RWPE2 (cell line): ENCODE results near the gene SLMAP.
A peak's percentile ranks its signal among the peaks of the same experiment; 100 is the strongest.

ENCODE experiments used
- ATAC-seq: fragments of 200-7000 bp; cut with Tn5 transposase; 3 replicates; pipeline ENCODE4 v1.9.1; 2021; ENCODE audit warnings: low read depth
- DNase-seq: peaks from one replicate; pipeline ENCODE4 v3.0.0-alpha.2; 2020; ENCODE audit warnings: low spot score
- H3K27ac ChIP-seq: fragments of 450-650 bp; 2 replicates; pipeline ENCODE4 v1.5.1; 2017; ENCODE audit warnings: mild to moderate bottlenecking; ENCODE audit not compliant: poor library complexity, severe bottlenecking
- H3K27me3 ChIP-seq: fragments of 250-450 bp; sonication (Bioruptor Pico); 2 replicates; pipeline ENCODE4 v1.5.1; 2021; ENCODE audit warnings: mild to moderate bottlenecking, moderate library complexity; ENCODE audit not compliant: insufficient read depth, poor library complexity, severe bottlenecking
- H3K36me3 ChIP-seq: fragments of 250-450 bp; sonication (Bioruptor Pico); 2 replicates; pipeline ENCODE4 v1.5.1; 2020; ENCODE audit warnings: low read depth, mild to moderate bottlenecking, moderate library complexity
- H3K4me1 ChIP-seq: fragments of 250-450 bp; sonication (Bioruptor Pico); 2 replicates; pipeline ENCODE4 v1.5.1; 2021; ENCODE audit warnings: mild to moderate bottlenecking, moderate library complexity; ENCODE audit not compliant: insufficient read depth, poor library complexity, severe bottlenecking
- H3K4me3 ChIP-seq: fragments of 250-450 bp; sonication (Bioruptor Pico); 2 replicates; pipeline ENCODE4 v1.5.1; 2021; ENCODE audit warnings: mild to moderate bottlenecking, moderate library complexity; ENCODE audit not compliant: severe bottlenecking
- H3K9me3 ChIP-seq: fragments of 250-450 bp; sonication (Bioruptor Pico); 2 replicates; pipeline ENCODE4 v1.5.1; 2021; ENCODE audit warnings: mild to moderate bottlenecking, moderate library complexity; ENCODE audit not compliant: severe bottlenecking
- CTCF ChIP-seq: fragments of 450-650 bp; IDR thresholded peaks from one replicate; pipeline ENCODE4 v1.5.1; 2017; ENCODE audit warnings: mild to moderate bottlenecking, moderate library complexity; ENCODE audit not compliant: poor library complexity, severe bottlenecking

Gene SLMAP

GRCh38 chr3:57848177-57848738 is 92.1 kb downstream of the SLMAP start:
- ATAC-seq (no peak), DNase-seq (no peak)
- peaks cover 47% of the 10 kb centered on the region for H3K36me3 ChIP-seq
- no peak for TF ChIP-seq CTCF
- no peak overlapping the region for H3K27ac ChIP-seq
- no peaks in the 10 kb centered on the region for H3K4me1 ChIP-seq
- H3K9me3 ChIP-seq = no peaks in the 10 kb centered on the region
- no peaks in the 10 kb centered on the region for H3K27me3 ChIP-seq
- H3K4me3 ChIP-seq = no peak overlapping the region

- no peak for ATAC-seq
- Histone ChIP-seq H3K4me3 (no peak overlapping the region), H3K36me3 (peaks cover 57% of the 10 kb centered on the region), H3K27ac (no peak overlapping the region), H3K9me3 (no peaks in the 10 kb centered on the region), H3K4me1 (no peaks in the 10 kb centered on the region), H3K27me3 (no peaks in the 10 kb centered on the region)
- no peak for DNase-seq
- TF ChIP-seq CTCF = no peak
Observed at GRCh38 chr3:57851304-57851703, 95.2 kb downstream of the SLMAP start.

- 0 out of 3 replicates have a peak, but pooled peaks have one; percentile 33 for ATAC-seq
- TF ChIP-seq CTCF = peak; percentile 63
- Histone ChIP-seq H3K36me3 (peaks cover 62% of the 10 kb centered on the region), H3K4me1 (no peaks in the 10 kb centered on the region), H3K9me3 (no peaks in the 10 kb centered on the region), H3K4me3 (no peak overlapping the region), H3K27ac (no peak overlapping the region), H3K27me3 (no peaks in the 10 kb centered on the region)
- DNase-seq = no peak
Observed at GRCh38 chr3:57852896-57853295, 96.8 kb downstream of the SLMAP start.

GRCh38 chr3:57855281-57855680 is 99.2 kb downstream of the SLMAP start:
- DNase-seq = no peak

More at GRCh38 chr3:57855281-57855680, 99.2 kb downstream of the SLMAP start:
- Histone ChIP-seq H3K4me1 (no peaks in the 10 kb centered on the region), H3K4me3 (no peak overlapping the region), H3K9me3 (no peaks in the 10 kb centered on the region), H3K27me3 (no peaks in the 10 kb centered on the region), H3K36me3 (peaks cover 75% of the 10 kb centered on the region), H3K27ac (no peak overlapping the region)
- no peak for TF ChIP-seq CTCF
- ATAC-seq = no peak; the same call in 2 of the 3 replicates
